NCI-H226 (cell line): ENCODE results near the gene MPG.

ENCODE experiments used
- DNase-seq: peaks from one replicate; pipeline ENCODE4 v3.0.0-alpha.2; 2015

MPG gene

GRCh38 chr16:85865-86264 is 7.8 kb downstream of the MPG start:
- DNase-seq = no peak

GRCh38 chr16:86483-86952 is 8.5 kb downstream of the MPG start:
- no peak for DNase-seq

- DNase-seq = no peak
Measured at GRCh38 chr16:88613-89012, 10.6 kb downstream of the MPG start.

- no peak for DNase-seq
Measured at GRCh38 chr16:89391-90302, 11.6 kb downstream of the MPG start.

GRCh38 chr16:91484-91883 is 13.5 kb downstream of the MPG start:
- DNase-seq = no peak

- no peak for DNase-seq
Measured at GRCh38 chr16:92431-93339, 14.7 kb downstream of the MPG start.

- no peak for DNase-seq
Measured at GRCh38 chr16:94918-95265, 16.9 kb downstream of the MPG start.

- peak; percentile 74 for DNase-seq
Measured at GRCh38 chr16:96935-97381, 18.9 kb downstream of the MPG start.

- DNase-seq = peak; percentile 40
Measured at GRCh38 chr16:97822-98221, 19.8 kb downstream of the MPG start.

- no peak for DNase-seq
Measured at GRCh38 chr16:100989-101388, 23.0 kb downstream of the MPG start.

GRCh38 chr16:101586-101985 is 23.6 kb downstream of the MPG start:
- no peak for DNase-seq

GRCh38 chr16:102060-102855 is 24.2 kb downstream of the MPG start:
- no peak for DNase-seq

GRCh38 chr16:104355-104754 is 26.3 kb downstream of the MPG start:
- no peak for DNase-seq

- no peak for DNase-seq
Measured at GRCh38 chr16:104928-105327, 26.9 kb downstream of the MPG start.

- no peak for DNase-seq
Measured at GRCh38 chr16:105521-105920, 27.5 kb downstream of the MPG start.

GRCh38 chr16:106623-107324 is 28.7 kb downstream of the MPG start:
- DNase-seq = peak; percentile 42

GRCh38 chr16:112153-112840 is 34.3 kb downstream of the MPG start:
- no peak for DNase-seq

GRCh38 chr16:114327-114726 is 36.3 kb downstream of the MPG start:
- no peak for DNase-seq

- no peak for DNase-seq
Measured at GRCh38 chr16:116015-116414, 38.0 kb downstream of the MPG start.

GRCh38 chr16:117379-118365 is 39.6 kb downstream of the MPG start:
- DNase-seq = peak; percentile 12
